Liver (tissue), 3 donors: ENCODE data around the gene ASMTL.

ENCODE experiments used
- FOXA1 ChIP-seq: IDR thresholded peaks from 2 replicates; pipeline ENCODE4 v1.6.1; 2016; ENCODE audit warnings: antibody characterized with exemption
- GABPA ChIP-seq, 2 donors: IDR thresholded peaks in 1 of 2; conservative IDR thresholded peaks in 1 of 2; 2 replicates each; pipeline ENCODE4 v1.6.1; 2016; ENCODE audit warnings: antibody characterized with exemption in 2 of 2, mild to moderate bottlenecking in 1 of 2, moderate library complexity in 1 of 2
- HNF4A ChIP-seq, 2 donors: conservative IDR thresholded peaks; 2 replicates each; pipeline ENCODE4 v1.6.1; 2016; ENCODE audit warnings: antibody characterized with exemption in 2 of 2, mild to moderate bottlenecking in 2 of 2
- MAX ChIP-seq: IDR thresholded peaks from 2 replicates; pipeline ENCODE4 v1.6.1; 2016; ENCODE audit warnings: antibody characterized with exemption
- NR2F2 ChIP-seq: IDR thresholded peaks from 2 replicates; pipeline ENCODE4 v1.6.1; 2016; ENCODE audit warnings: antibody characterized with exemption
- RAD21 ChIP-seq, 2 donors: IDR thresholded peaks; 2 replicates each; pipeline ENCODE4 v1.6.1; 2016; ENCODE audit warnings: antibody characterized with exemption in 2 of 2, mild to moderate bottlenecking in 2 of 2
- REST ChIP-seq: IDR thresholded peaks from 2 replicates; pipeline ENCODE4 v1.6.1; 2016; ENCODE audit warnings: antibody characterized with exemption, mild to moderate bottlenecking
- RXRA ChIP-seq, 2 donors: IDR thresholded peaks; 2 replicates each; pipeline ENCODE4 v1.6.1; 2017 to 2018; ENCODE audit warnings: antibody characterized with exemption in 2 of 2, mild to moderate bottlenecking in 1 of 2
- SP1 ChIP-seq: IDR thresholded peaks from 2 replicates; pipeline ENCODE4 v1.6.1; 2018; ENCODE audit warnings: antibody characterized with exemption, mild to moderate bottlenecking
- TAF1 ChIP-seq: conservative IDR thresholded peaks from 2 replicates; pipeline ENCODE4 v1.6.1; 2016; ENCODE audit warnings: antibody characterized with exemption, mild to moderate bottlenecking
- YY1 ChIP-seq: IDR thresholded peaks from 2 replicates; pipeline ENCODE4 v1.6.1; 2016; ENCODE audit warnings: antibody characterized with exemption, mild to moderate bottlenecking
- TF ChIP-seq, protein P1 (sequence below): fragments of 150-350 bp; IDR thresholded peaks from 2 replicates; pipeline ENCODE4 v1.5.1; 2017; ENCODE audit warnings: improper control_type of control experiment, low read depth, low read length; ENCODE audit not compliant: missing input control
- TF ChIP-seq, protein P2 (sequence below): IDR thresholded peaks from 2 replicates; pipeline ENCODE4 v1.6.1; 2016; ENCODE audit warnings: antibody characterized with exemption
- donor health status: healthy.
- donor health status: healthy.

DNA sequence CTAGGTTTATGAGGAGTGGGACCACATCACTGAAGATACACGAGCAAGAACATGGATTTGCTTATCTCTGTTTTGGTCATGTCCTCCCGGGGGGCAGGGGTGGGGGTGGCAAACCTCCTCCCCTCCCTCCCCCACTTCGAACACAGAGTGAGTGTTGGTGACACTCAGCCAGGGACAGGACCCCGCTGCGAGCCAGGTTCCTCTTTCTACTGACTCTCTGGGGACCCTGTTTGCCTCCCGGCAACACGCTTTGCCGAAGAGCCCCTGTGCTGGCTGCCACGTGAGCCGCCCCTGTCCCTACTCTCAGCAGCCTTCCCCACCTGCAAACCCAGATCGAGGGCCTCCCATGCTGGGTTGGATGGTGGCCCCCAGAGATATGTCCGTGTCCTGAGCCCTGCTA lies 49.5 kb upstream of the ASMTL start:
- no peak for TF ChIP-seq TAF1
- TF ChIP-seq, protein P1, sequence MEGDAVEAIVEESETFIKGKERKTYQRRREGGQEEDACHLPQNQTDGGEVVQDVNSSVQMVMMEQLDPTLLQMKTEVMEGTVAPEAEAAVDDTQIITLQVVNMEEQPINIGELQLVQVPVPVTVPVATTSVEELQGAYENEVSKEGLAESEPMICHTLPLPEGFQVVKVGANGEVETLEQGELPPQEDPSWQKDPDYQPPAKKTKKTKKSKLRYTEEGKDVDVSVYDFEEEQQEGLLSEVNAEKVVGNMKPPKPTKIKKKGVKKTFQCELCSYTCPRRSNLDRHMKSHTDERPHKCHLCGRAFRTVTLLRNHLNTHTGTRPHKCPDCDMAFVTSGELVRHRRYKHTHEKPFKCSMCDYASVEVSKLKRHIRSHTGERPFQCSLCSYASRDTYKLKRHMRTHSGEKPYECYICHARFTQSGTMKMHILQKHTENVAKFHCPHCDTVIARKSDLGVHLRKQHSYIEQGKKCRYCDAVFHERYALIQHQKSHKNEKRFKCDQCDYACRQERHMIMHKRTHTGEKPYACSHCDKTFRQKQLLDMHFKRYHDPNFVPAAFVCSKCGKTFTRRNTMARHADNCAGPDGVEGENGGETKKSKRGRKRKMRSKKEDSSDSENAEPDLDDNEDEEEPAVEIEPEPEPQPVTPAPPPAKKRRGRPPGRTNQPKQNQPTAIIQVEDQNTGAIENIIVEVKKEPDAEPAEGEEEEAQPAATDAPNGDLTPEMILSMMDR: no peak
- TF ChIP-seq SP1: no peak
- TF ChIP-seq RXRA (IDR thresholded peaks at IDR 0.05): no peak
- no peak for TF ChIP-seq FOXA1
- TF ChIP-seq, protein P2, sequence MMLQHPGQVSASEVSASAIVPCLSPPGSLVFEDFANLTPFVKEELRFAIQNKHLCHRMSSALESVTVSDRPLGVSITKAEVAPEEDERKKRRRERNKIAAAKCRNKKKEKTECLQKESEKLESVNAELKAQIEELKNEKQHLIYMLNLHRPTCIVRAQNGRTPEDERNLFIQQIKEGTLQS: no peak
- no peak for TF ChIP-seq GABPA (IDR thresholded peaks at IDR 0.05 in 1 of 2, conservative IDR thresholded peaks at IDR 0.05 in 1 of 2)
- TF ChIP-seq NR2F2: no peak
- no peak for TF ChIP-seq RAD21 (IDR thresholded peaks at IDR 0.05)
- TF ChIP-seq YY1: no peak
- TF ChIP-seq HNF4A (conservative IDR thresholded peaks at IDR 0.05): no peak
- no peak for TF ChIP-seq REST
- TF ChIP-seq MAX: no peak
